K562 (cell line): ENCODE data around the gene FAM20C. TPM values are rescaled to one million over a fixed set of nuclear protein-coding genes. Genes with fewer than 3 reads are reported as not detected.

Experiments
- CBX2 ChIP-seq: fragments of 200-600 bp; sonication (generic); IDR thresholded peaks from one replicate; pipeline ENCODE4 v1.6.1; 2012; ENCODE audit warnings: mild to moderate bottlenecking, low read length, inconsistent platforms; ENCODE audit not compliant: insufficient read depth, poor library complexity, severe bottlenecking
- CBX3 ChIP-seq, 2 experiments: IDR thresholded peaks; 1 replicate in 1 of 2; 2 replicates in 1 of 2; pipeline ENCODE4 v1.6.1; 2012; ENCODE audit warnings: inconsistent platforms in 2 of 2, low read length in 2 of 2, borderline replicate concordance in 1 of 2, control low read depth in 1 of 2
- CHCHD3 ChIP-seq: fragments of 250-450 bp; sonication (Bioruptor Pico); IDR thresholded peaks from 2 replicates; pipeline ENCODE4 v2.1.2; 2022; ENCODE audit warnings: mild to moderate bottlenecking
- DACH1 ChIP-seq: fragments of 450-650 bp; IDR thresholded peaks from 2 replicates; pipeline ENCODE4 v1.6.1; 2018; ENCODE audit not compliant: partially characterized antibody
- GATAD2A ChIP-seq: fragments of 450-650 bp; IDR thresholded peaks from 2 replicates; pipeline ENCODE4 v1.6.1; 2017
- HDAC1 ChIP-seq, 2 experiments: fragments of 450-650 bp; IDR thresholded peaks; 2 replicates each; pipeline ENCODE4 v1.6.1; 2016 to 2017; ENCODE audit warnings: inconsistent platforms in 1 of 2, mild to moderate bottlenecking in 1 of 2, moderate library complexity in 1 of 2
- HMG20A ChIP-seq: fragments of 450-650 bp; formaldehyde crosslinking; conservative IDR thresholded peaks from 2 replicates; pipeline ENCODE4 v1.4.0; 2020; ENCODE audit warnings: mild to moderate bottlenecking, mixed read lengths
- HOMEZ ChIP-seq: fragments of 250-450 bp; sonication (Bioruptor Pico); IDR thresholded peaks from 2 replicates; pipeline ENCODE4 v1.4.0; 2020; ENCODE audit warnings: mild to moderate bottlenecking, moderate library complexity
- MAFK ChIP-seq: IDR thresholded peaks from 2 replicates; pipeline ENCODE4 v1.6.1; 2011; ENCODE audit warnings: low read length, improper control_type of control experiment
- PHF20 ChIP-seq: fragments of 450-650 bp; IDR thresholded peaks from 2 replicates; pipeline ENCODE4 v1.6.1; 2018; ENCODE audit not compliant: partially characterized antibody
- SFPQ ChIP-seq: fragments of 200-400 bp; formaldehyde crosslinking; IDR thresholded peaks from 2 replicates; pipeline ENCODE4 v1.6.1; 2017; ENCODE audit warnings: mild to moderate bottlenecking, low read depth, low read length, moderate library complexity
- SMARCE1 ChIP-seq: fragments of 450-650 bp; IDR thresholded peaks from 2 replicates; pipeline ENCODE4 v1.7.1; 2016; ENCODE audit warnings: mild to moderate bottlenecking
- SNAPC5 ChIP-seq: fragments of 250-450 bp; sonication (Bioruptor Pico); IDR thresholded peaks from 2 replicates; pipeline ENCODE4 v1.8.0; 2021; ENCODE audit warnings: moderate library complexity, mild to moderate bottlenecking, inconsistent platforms
- SNRNP70 ChIP-seq: fragments of 200-400 bp; formaldehyde crosslinking; optimal IDR thresholded peaks from 2 replicates; pipeline ENCODE3; 2017; ENCODE audit warnings: low read depth, low read length
- TARDBP ChIP-seq: fragments of 450-650 bp; IDR thresholded peaks from 2 replicates; pipeline ENCODE4 v1.6.1; 2016
- TCFL5 ChIP-seq: fragments of 250-450 bp; sonication (Bioruptor Pico); conservative IDR thresholded peaks from 2 replicates; pipeline ENCODE4 v1.6.1; 2021; ENCODE audit warnings: mild to moderate bottlenecking, moderate library complexity, matching md5 sums
- U2AF2 ChIP-seq: fragments of 200-400 bp; formaldehyde crosslinking; optimal IDR thresholded peaks from 2 replicates; pipeline ENCODE3; 2017; ENCODE audit warnings: low read depth, mild to moderate bottlenecking, low read length
- ZNF699 ChIP-seq: fragments of 250-450 bp; sonication (Bioruptor Pico); IDR thresholded peaks from 2 replicates; pipeline ENCODE4 v1.8.0; 2021; ENCODE audit warnings: mild to moderate bottlenecking, moderate library complexity; ENCODE audit not compliant: insufficient replicate concordance
- polyA plus RNA-seq, 8 experiments: library from polyadenylated mRNA; depleted of rRNA in 4 of 8; stranded (reverse) in 5 of 8; unstranded in 3 of 8; fragments of >200 nt; fragmentation: Nextera tagmentation in 2 of 8; fragmentation: Illumina TruSeq in 1 of 8; extraction: Ambion mirVana in 2 of 8; extraction: Trizol in 1 of 8; gene quantifications; 2 replicates each; pipeline versions ENCODE4 v1.2.1 to v1.2.3, GENCODE V29; 2011 to 2014; ENCODE audit warnings: inconsistent platforms in 1 of 8, missing spikeins in 1 of 8
- total RNA-seq, 7 experiments: library from RNA; depleted of rRNA in 6 of 7; stranded (reverse); fragments of >200 nt in 6 of 7; fragmentation: Illumina TruSeq in 2 of 7; extraction: Trizol in 2 of 7; gene quantifications; 2 replicates each; pipeline versions ENCODE4 v1.2.1 to v1.2.3, GENCODE V29; 2011 to 2021; ENCODE audit warnings: low replicate concordance in 1 of 7
- TF ChIP-seq, protein P1 (sequence below): sonication (generic); formaldehyde crosslinking; IDR thresholded peaks from 2 replicates; pipeline ENCODE4 v1.8.0; 2022; ENCODE audit warnings: mild to moderate bottlenecking, low read depth, missing genetic modification reagents
- TF ChIP-seq, protein P2 (sequence below): fragments of 450-650 bp; IDR thresholded peaks from 2 replicates; pipeline ENCODE4 v1.6.1; 2018; ENCODE audit not compliant: partially characterized antibody

Gene FAM20C
- total and polyA plus RNA-seq, 9 of the 15 experiments (the other 6 are each of a cell fraction or from before 2014, with no cell fraction given): 0.09 TPM; not detected in 8

- TF ChIP-seq, protein P1, sequence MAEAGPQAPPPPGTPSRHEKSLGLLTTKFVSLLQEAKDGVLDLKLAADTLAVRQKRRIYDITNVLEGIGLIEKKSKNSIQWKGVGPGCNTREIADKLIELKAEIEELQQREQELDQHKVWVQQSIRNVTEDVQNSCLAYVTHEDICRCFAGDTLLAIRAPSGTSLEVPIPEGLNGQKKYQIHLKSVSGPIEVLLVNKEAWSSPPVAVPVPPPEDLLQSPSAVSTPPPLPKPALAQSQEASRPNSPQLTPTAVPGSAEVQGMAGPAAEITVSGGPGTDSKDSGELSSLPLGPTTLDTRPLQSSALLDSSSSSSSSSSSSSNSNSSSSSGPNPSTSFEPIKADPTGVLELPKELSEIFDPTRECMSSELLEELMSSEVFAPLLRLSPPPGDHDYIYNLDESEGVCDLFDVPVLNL (CRISPR knock-in tag): no peak
- TF ChIP-seq CBX2 (no peak), HOMEZ (CRISPR knock-in tag) (no peak), TCFL5 (CRISPR knock-in tag) (no peak), HMG20A (CRISPR knock-in tag) (no peak; the same call in 1 of the 2 replicates), CHCHD3 (CRISPR knock-in tag) (no peak), SFPQ (no peak), U2AF2 (no peak), PHF20 (peak; percentile 94), TARDBP (peak; percentile 15; the same call in 1 of the 2 replicates), SNRNP70 (no peak), MAFK (no peak), SMARCE1 (no peak), ZNF699 (CRISPR knock-in tag) (no peak), DACH1 (no peak), GATAD2A (no peak), SNAPC5 (no peak), HDAC1 (IDR thresholded peaks at IDR 0.05) (no peak), CBX3 (IDR thresholded peaks at IDR 0.05; ENCODE audit: borderline replicate concordance in 1 of 2, low read length in 2 of 2) (peak in 1 of 2 experiments; percentile 36; a peak in 1 of 3 replicates)
- TF ChIP-seq, protein P2, sequence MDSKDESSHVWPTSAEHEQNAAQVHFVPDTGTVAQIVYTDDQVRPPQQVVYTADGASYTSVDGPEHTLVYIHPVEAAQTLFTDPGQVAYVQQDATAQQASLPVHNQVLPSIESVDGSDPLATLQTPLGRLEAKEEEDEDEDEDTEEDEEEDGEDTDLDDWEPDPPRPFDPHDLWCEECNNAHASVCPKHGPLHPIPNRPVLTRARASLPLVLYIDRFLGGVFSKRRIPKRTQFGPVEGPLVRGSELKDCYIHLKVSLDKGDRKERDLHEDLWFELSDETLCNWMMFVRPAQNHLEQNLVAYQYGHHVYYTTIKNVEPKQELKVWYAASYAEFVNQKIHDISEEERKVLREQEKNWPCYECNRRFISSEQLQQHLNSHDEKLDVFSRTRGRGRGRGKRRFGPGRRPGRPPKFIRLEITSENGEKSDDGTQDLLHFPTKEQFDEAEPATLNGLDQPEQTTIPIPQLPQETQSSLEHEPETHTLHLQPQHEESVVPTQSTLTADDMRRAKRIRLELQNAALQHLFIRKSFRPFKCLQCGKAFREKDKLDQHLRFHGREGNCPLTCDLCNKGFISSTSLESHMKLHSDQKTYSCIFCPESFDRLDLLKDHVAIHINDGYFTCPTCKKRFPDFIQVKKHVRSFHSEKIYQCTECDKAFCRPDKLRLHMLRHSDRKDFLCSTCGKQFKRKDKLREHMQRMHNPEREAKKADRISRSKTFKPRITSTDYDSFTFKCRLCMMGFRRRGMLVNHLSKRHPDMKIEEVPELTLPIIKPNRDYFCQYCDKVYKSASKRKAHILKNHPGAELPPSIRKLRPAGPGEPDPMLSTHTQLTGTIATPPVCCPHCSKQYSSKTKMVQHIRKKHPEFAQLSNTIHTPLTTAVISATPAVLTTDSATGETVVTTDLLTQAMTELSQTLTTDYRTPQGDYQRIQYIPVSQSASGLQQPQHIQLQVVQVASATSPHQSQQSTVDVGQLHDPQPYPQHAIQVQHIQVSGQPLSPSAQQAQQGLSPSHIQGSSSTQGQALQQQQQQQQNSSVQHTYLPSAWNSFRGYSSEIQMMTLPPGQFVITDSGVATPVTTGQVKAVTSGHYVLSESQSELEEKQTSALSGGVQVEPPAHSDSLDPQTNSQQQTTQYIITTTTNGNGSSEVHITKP: peak; percentile 54
Measured at GRCh38 chr7:148932-149790, 43.2 kb upstream of the FAM20C start (continued).
